Kidney tubule cell (primary cell): ENCODE measurements around the gene MAD1L1.
"Not testable (repeated sequence)": the region's sequence is repeated elsewhere in the genome, so short reads cannot be mapped to it uniquely, and the experiment has no call there.

Experiments
- DNase-seq: peaks from one replicate; pipeline ENCODE4 v3.0.0-alpha.2; 2018; ENCODE audit warnings: low spot score

MAD1L1 gene

DNA sequence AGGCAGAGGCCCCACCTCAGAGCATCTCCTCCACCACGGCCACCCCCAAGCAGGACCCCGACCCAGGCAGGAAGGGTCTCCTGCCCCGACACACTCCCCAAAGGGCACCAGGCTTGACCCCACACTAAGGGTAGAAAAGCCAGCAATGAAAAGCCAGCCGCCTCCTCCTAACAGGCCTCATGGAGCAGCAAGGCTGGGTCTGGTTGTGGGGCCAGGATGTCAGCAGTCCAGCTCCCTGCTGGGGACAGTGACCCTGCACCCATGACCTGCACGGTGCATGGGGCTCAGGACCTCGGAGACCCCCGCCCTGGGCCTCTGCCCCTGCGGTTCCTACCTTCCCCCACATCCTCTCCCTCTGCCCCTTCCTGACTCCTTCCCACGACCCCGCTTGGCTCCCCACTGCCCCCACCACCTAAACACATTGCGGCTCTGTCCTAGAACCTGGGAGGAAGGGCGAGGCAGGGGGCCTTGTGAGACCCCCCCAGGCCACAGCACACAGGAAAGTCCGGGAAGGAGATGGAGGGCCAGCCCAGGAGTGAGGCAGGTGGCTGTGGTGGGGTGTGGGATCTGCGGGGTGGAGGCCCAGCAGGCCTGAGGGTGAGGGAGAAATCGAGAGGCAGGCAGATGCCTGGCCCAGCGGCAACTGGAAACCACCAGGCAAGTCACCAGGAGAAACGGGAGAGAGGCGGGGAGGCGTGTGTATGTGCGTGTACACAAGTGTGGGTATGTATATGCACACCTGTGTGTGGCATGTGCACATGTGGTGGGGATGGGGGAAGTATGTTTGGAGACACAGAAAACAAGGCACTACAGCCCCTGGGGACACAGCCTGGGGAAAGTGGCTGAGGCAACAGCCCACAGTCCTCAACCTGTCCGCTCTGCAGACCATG lies 229.9 kb downstream of the MAD1L1 start:
- DNase-seq: no peak

DNA sequence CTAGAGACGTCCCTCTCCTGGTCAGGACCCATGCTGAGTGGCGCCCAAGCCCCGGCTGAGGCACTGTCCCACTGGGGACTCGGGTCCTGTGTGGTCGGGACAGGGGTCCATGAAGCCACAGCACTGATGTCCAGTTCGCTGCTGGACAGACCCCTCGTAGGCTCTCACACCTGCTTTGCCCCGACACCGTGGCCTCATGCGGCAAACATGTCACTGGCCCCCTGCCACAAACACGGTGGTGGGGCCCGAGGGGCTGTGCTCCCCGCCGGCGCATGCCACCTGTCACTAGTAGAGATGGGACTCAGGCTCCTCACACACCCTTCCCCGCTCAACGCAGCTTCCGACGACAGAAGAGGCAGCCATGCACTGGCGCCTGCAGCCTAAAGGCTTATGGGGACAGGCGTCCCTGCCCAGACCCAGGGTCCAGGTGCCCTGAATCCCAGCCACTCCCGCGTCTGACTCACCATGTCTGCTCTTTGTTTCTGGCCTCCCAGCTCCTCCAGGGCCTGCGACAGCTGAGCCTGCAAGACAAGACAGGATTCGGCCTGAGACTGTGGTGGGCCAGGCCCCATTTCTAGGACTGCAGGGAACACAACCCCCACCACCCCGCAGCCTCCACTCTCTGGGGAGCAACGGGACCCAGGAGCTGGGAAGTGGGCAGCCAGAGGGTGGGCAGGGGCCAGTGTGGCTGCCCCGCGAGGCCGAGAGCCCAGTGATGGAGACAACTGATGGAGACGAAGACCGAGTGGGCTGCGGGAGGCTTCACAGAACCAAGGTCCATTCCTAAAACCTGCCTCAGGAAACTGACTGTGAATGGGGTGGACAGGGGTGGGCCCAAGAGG lies 230.9 kb downstream of the MAD1L1 start:
- DNase-seq: no peak

DNA sequence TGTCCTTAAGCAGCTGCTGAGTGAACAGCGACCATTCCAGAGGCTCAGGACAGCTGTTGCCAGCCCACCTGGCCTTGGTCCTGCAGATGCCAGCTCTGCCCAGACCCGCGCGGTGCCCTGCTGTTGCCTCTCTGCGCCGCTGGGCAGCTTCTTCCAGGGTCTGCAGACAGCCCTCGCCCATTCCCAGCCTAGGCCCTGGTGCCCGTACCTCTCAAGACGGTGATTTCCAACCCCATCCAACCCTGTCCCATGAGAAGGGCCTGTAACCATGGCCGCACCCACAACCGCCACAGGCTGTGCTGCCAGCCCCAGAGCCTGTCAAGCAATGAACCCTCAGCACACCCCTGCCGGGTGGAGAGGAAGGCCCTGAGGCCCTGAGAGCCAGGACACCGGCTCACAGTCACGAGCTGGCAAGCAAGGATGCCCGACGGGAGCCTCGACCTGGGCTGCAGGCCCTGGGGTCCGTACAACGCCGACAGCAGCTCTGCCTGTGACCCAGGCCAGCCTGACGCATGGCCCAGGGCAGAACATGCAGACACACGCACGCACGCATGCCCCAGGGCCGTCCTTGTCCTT lies 231.9 kb downstream of the MAD1L1 start:
- no peak for DNase-seq

- DNase-seq: no peak
Measured at GRCh38 chr7:2000153-2000687, 232.5 kb downstream of the MAD1L1 start.

DNA sequence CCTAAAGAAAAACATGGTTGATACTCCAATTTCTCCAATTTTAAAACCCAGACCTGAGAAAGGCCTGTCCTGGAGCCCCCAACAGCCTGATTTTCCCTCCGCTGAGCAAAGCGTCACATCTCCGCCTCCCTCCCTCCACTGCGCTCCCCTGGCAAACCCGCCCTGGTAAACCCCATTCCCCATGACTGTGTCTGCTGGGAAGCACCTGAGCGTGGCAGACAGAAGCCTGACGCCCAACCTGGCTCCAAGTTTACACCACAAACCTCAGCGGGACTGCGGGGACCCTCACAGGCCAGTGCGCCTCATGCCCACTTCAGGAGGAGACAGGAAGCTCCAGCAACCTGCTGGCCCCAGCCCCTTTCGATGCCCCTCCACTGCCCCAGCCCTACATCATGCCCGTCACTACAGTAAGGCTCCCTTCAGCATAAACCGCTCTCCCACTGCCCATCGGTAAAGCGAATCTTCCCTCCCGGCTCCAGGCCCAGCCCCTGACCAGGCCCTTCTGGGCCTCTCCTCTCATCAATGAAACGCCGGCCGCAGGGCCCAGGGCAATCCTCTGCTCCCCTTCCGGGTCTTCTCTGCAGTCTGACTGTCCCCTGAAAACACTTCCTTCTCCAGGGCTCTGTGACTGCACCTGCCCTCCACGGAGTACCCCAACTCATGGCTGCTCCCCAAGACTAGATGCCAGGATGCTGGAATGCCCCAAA lies 233.3 kb downstream of the MAD1L1 start:
- DNase-seq: no peak

DNA sequence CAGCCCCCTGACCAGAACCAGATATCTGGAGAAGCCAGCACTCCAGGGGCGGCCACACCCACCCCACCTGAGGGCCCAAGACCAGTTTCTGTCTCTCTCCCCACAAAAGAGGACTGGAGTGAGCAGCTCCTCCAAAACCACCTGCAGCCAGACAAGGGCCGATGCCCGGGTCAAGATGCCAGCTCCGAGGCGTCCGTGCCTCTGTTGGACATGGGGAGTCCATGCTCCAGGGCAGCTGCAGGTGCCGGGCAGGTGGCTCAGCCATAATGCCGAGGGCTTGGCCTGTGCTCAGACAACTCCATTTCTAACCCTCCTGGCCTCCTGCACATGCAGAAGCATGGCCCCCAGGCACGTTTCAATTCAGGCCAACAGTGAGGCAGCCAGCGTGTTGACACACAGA lies 234.6 kb downstream of the MAD1L1 start:
- no peak for DNase-seq

GRCh38 chr7:1997537-1998076 lies 235.1 kb downstream of the MAD1L1 start:
- no peak for DNase-seq

GRCh38 chr7:1996816-1997215 lies 235.9 kb downstream of the MAD1L1 start:
- no peak for DNase-seq

GRCh38 chr7:1995911-1996420 lies 236.8 kb downstream of the MAD1L1 start:
- not testable (repeated sequence) for DNase-seq

- DNase-seq: no peak
Measured at GRCh38 chr7:1995426-1995825, 237.3 kb downstream of the MAD1L1 start.

DNA sequence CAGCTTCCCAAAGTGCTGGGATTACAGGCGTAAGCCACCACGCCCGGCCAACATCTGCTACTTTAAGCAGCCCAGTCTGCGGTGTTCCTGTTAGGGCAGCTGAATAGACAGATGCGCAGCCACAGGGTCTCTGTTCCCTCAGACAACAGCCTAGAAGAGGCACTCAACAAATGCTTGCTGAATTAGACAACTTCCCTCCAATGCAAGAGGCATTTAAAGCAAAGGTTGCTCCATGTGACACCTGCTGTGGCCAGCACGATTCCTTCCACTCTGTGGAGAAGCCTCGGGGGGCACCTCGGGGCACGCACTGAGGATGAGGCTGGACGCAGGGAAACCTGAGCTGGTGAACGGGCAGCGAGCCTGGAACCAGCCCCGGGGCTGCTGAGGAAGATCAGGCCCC lies 237.8 kb downstream of the MAD1L1 start:
- DNase-seq: no peak

- no peak for DNase-seq
Measured at GRCh38 chr7:1993776-1994740, 238.7 kb downstream of the MAD1L1 start.

GRCh38 chr7:1993031-1993695 lies 239.6 kb downstream of the MAD1L1 start:
- no peak for DNase-seq

DNA sequence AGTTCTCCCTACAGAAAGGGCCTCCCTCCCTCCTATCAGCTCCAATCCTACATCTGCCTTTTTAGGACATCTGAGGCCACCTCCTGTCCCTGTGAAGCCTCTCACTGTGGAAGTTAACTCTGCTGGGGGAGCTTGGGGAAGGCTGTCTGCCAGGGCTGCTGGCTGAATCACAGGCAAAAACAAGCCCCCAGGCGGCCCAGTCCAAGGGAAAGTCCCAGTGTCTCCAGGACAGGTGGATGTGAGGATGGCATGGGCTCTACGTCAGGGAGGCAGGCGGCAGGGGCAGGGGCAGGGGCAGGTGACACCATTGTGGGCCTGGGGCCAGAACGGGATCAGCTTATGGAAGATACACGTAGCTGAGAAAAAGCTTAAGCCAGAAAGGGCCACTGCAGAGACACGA lies 240.2 kb downstream of the MAD1L1 start:
- DNase-seq: no peak

- no peak for DNase-seq
Measured at GRCh38 chr7:1990001-1990670, 242.6 kb downstream of the MAD1L1 start.

DNA sequence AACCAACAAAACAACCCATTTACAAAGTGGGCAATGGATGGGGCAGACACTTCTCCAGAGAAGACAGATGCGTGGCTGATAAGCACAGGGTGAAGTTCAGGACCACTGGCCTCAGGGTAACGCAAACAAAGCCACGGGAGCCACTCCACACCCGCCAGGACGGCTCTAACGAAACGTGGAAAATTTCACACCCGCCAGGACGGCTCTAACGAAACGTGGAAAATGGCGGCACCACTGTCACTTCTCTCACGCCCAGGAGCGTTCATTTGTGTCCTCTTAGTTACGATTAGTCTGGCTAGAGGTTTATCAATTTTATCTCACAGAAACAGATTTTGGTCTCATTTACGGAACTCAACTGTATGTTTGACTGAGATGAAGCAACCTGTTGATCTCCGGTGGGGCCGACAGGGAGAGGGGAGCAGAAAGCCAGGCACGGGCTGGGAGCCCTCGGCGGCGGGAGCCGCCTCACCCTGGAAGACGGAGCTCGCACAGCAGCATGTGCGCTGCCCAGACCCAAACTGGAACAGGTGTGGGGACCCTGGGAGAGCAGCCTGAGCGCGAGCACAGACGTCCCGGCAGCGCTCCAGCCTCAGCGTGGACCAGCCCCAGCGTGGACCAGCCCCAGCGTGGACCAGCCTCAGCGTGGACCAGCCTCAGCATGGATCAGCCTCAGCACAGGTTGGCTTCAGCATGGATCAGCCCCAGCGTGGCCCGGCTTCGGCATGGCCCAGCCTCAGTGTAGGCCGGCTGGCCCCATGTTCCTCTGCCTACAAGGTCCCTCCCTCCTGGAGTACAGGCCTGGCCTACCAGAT lies 243.5 kb downstream of the MAD1L1 start:
- DNase-seq: no peak

- no peak for DNase-seq
Measured at GRCh38 chr7:1988533-1988930, 244.2 kb downstream of the MAD1L1 start.
